PC-9 (cell line): ENCODE results near the gene FUT2. TPM values are rescaled to one million over a fixed set of nuclear protein-coding genes. Genes with fewer than 3 reads are reported as not detected.

ENCODE experiments used
- BruUV-seq: library from RNA; stranded (reverse); fragments of 400-500 nt; replicated peaks from 2 replicates; lab custom pipeline; 2021; lab: Mats Ljungman, UMichigan
- CTCF ChIA-PET: fragments of 300-600 bp; sonication (Branson Sonifier 250); formaldehyde crosslinking; loops from one replicate; lab custom pipeline; 2022; ENCODE audit warnings: antibody characterized with exemption; lab: Charles Lee
- POLR2A ChIA-PET: fragments of 300-600 bp; sonication (Branson Sonifier 250); formaldehyde crosslinking; loops from one replicate; lab custom pipeline; 2022; ENCODE audit warnings: antibody characterized with exemption; ENCODE audit not compliant: unreplicated experiment; lab: Charles Lee
- DNase-seq, 2 experiments: peaks; one replicate each; pipeline versions ENCODE4 v3.0.0 to v3.0.0-alpha.2; 2015 to 2022; ENCODE audit warnings: mixed read lengths in 1 of 2
- H2AFZ ChIP-seq: fragments of 200-600 bp; sonication (generic); 2 replicates; pipeline ENCODE4 v1.8.1; 2017; ENCODE audit warnings: antibody characterized with exemption
- H3F3A ChIP-seq: fragments of 200-600 bp; sonication (generic); 2 replicates; pipeline ENCODE4 v1.8.1; 2017; ENCODE audit warnings: antibody characterized with exemption, mild to moderate bottlenecking, low read depth; ENCODE audit not compliant: insufficient read depth
- H3K27ac ChIP-seq: fragments of 200-600 bp; sonication (generic); 2 replicates; pipeline ENCODE4 v1.6.1; 2016; ENCODE audit warnings: mixed run types
- H3K27me3 ChIP-seq: fragments of 200-600 bp; sonication (generic); 2 replicates; pipeline ENCODE4 v1.6.1; 2016; ENCODE audit warnings: low read depth, mixed run types; ENCODE audit not compliant: insufficient read depth
- H3K36me3 ChIP-seq: fragments of 200-600 bp; sonication (generic); 2 replicates; pipeline ENCODE4 v1.6.1; 2016; ENCODE audit warnings: low read depth, mixed run types
- H3K4me1 ChIP-seq: fragments of 200-600 bp; sonication (generic); replicated peaks from 2 replicates; pipeline ENCODE4 v1.6.1; 2016; ENCODE audit warnings: mixed run types; ENCODE audit not compliant: insufficient read depth
- H3K4me2 ChIP-seq: fragments of 200-600 bp; sonication (generic); 2 replicates; pipeline ENCODE4 v1.6.1; 2017; ENCODE audit warnings: mixed run types
- H3K4me3 ChIP-seq: fragments of 200-600 bp; sonication (generic); 2 replicates; pipeline ENCODE4 v1.6.1; 2016; ENCODE audit warnings: mixed run types
- H3K79me2 ChIP-seq: fragments of 200-600 bp; sonication (generic); 2 replicates; pipeline ENCODE4 v1.6.1; 2017; ENCODE audit warnings: low read depth, mixed run types
- H3K9me2 ChIP-seq: fragments of 200-600 bp; sonication (generic); 2 replicates; pipeline ENCODE4 v1.8.1; 2017; ENCODE audit warnings: mild to moderate bottlenecking; ENCODE audit not compliant: insufficient read depth
- H3K9me3 ChIP-seq: fragments of 200-600 bp; sonication (generic); 2 replicates; pipeline ENCODE4 v1.8.1; 2016; ENCODE audit warnings: low read depth; ENCODE audit not compliant: insufficient read depth
- H4K20me1 ChIP-seq: fragments of 200-600 bp; sonication (generic); 2 replicates; pipeline ENCODE4 v1.8.1; 2017; ENCODE audit not compliant: insufficient read depth
- CTCF ChIP-seq: fragments of 200-600 bp; sonication (generic); conservative IDR thresholded peaks from 2 replicates; pipeline ENCODE4 v1.6.1; 2017; ENCODE audit warnings: mixed run types, antibody characterized with exemption, mild to moderate bottlenecking, moderate library complexity
- EZH2 ChIP-seq: fragments of 200-600 bp; sonication (generic); IDR thresholded peaks from 2 replicates; pipeline ENCODE4 v1.8.0; 2017; ENCODE audit warnings: antibody characterized with exemption, low read depth
- intact Hi-C: fragments of 100-400 bp; cut with micrococcal nuclease; formaldehyde crosslinking; loops from one replicate; pipeline ENCODE4 v1.10.0; 2022; ENCODE audit not compliant: unreplicated experiment
- total RNA-seq: library from RNA; stranded (reverse); gene quantifications from 2 replicates; pipeline ENCODE4 v1.2.3, GENCODE V29; 2021

Gene FUT2
- total RNA-seq, 1 experiment from 2014 or later = 8.7 TPM

- no peaks in the 10 kb centered on the region for H3K27me3 ChIP-seq
- no peaks in the 10 kb centered on the region for H3K4me1 ChIP-seq
- H3F3A ChIP-seq = peaks cover 13% of the 10 kb centered on the region
- H3K9me2 ChIP-seq = no peaks in the 10 kb centered on the region
- H3K9me3 ChIP-seq = no peaks in the 10 kb centered on the region
- H2AFZ ChIP-seq = no peak overlapping the region
- no peaks in the 10 kb centered on the region for H3K36me3 ChIP-seq
- H4K20me1 ChIP-seq = no peaks in the 10 kb centered on the region
- BruUV-seq = no TSS peak
- intact Hi-C loops = no loop called here
- ChIA-PET POLR2A (no interaction called here), CTCF (no interaction called here)
- no peak overlapping the region for H3K4me2 ChIP-seq
- H3K27ac ChIP-seq = no peak overlapping the region
- DNase-seq = no peak
- H3K79me2 ChIP-seq = no peaks in the 10 kb centered on the region
- TF ChIP-seq EZH2 (no peak), CTCF (no peak)
- no peak overlapping the region for H3K4me3 ChIP-seq
Observed at GRCh38 chr19:48726556-48726955, 30.8 kb downstream of the FUT2 start.

- Histone ChIP-seq H3K79me2 (no peaks in the 10 kb centered on the region), H3K27me3 (no peaks in the 10 kb centered on the region), H3K27ac (no peak overlapping the region), H3K9me3 (peaks cover 3% of the 10 kb centered on the region; the same call in 1 of the 2 replicates), H3K36me3 (no peaks in the 10 kb centered on the region), H3F3A (peaks cover 13% of the 10 kb centered on the region), H3K4me1 (no peaks in the 10 kb centered on the region), H3K4me2 (no peak overlapping the region), H3K4me3 (no peak overlapping the region), H4K20me1 (no peaks in the 10 kb centered on the region), H2AFZ (no peak overlapping the region), H3K9me2 (no peaks in the 10 kb centered on the region)
- no TSS peak for BruUV-seq
- intact Hi-C loops = no loop called here
- TF ChIP-seq EZH2 = no peak
- TF ChIP-seq CTCF = no peak
- ChIA-PET CTCF (no interaction called here), POLR2A (no interaction called here)
- no peak for DNase-seq
Observed at GRCh38 chr19:48728911-48729664, 33.3 kb downstream of the FUT2 start.

- Histone ChIP-seq H3F3A (peaks cover 7% of the 10 kb centered on the region; the same call in 1 of the 2 replicates), H3K4me1 (no peaks in the 10 kb centered on the region), H3K9me3 (peaks cover 3% of the 10 kb centered on the region; the same call in 1 of the 2 replicates), H3K79me2 (no peaks in the 10 kb centered on the region), H3K9me2 (no peaks in the 10 kb centered on the region), H3K27me3 (no peaks in the 10 kb centered on the region), H4K20me1 (no peaks in the 10 kb centered on the region), H3K27ac (no peak overlapping the region), H3K4me2 (no peak overlapping the region), H2AFZ (no peak overlapping the region), H3K4me3 (no peak overlapping the region), H3K36me3 (no peaks in the 10 kb centered on the region)
- BruUV-seq = no TSS peak
- intact Hi-C loops = no loop called here
- TF ChIP-seq EZH2 (no peak), CTCF (no peak)
- CTCF ChIA-PET = no interaction called here
- DNase-seq = no peak
- POLR2A ChIA-PET = no interaction called here
Observed at GRCh38 chr19:48731452-48731851, 35.7 kb downstream of the FUT2 start.
